A673 (cell line): ENCODE data around the gene SDC4.

Source experiments
- CTCF ChIP-seq: fragments of 300-800, 200-600 bp; sonication (generic); conservative IDR thresholded peaks from 2 replicates; pipeline ENCODE4 v1.5.1; 2017; ENCODE audit warnings: low read depth, mild to moderate bottlenecking, antibody characterized with exemption, low read length, moderate library complexity, mixed read lengths
- EZH2 ChIP-seq: fragments of 200-600 bp; sonication (generic); IDR thresholded peaks from 2 replicates; pipeline ENCODE4 v1.6.1; 2017; ENCODE audit warnings: borderline replicate concordance, low read depth, mild to moderate bottlenecking, mixed read lengths, antibody characterized with exemption, low read length; ENCODE audit not compliant: poor library complexity, severe bottlenecking

GRCh38 chr20:45343532-45344167 lies 4.6 kb downstream of the SDC4 start:
- TF ChIP-seq CTCF, result no peak
- TF ChIP-seq EZH2, result no peak
